GM12891 (cell line): ENCODE data around the gene SMIM41.

Experiments used
- POLR2A ChIP-seq: IDR thresholded peaks from 2 replicates; pipeline ENCODE4 v1.6.1; 2011; ENCODE audit warnings: low read depth, low read length, control low read depth
- POLR2AphosphoS5 ChIP-seq: IDR thresholded peaks from 2 replicates; pipeline ENCODE4 v1.6.1; 2011; ENCODE audit warnings: low read depth, low read length, control low read depth
- SPI1 ChIP-seq: IDR thresholded peaks from 2 replicates; pipeline ENCODE4 v1.6.1; 2011; ENCODE audit warnings: low read depth, low read length, control low read depth
- TAF1 ChIP-seq: IDR thresholded peaks from 2 replicates; pipeline ENCODE4 v1.6.1; 2011; ENCODE audit warnings: low read depth, low read length, control low read depth

DNA sequence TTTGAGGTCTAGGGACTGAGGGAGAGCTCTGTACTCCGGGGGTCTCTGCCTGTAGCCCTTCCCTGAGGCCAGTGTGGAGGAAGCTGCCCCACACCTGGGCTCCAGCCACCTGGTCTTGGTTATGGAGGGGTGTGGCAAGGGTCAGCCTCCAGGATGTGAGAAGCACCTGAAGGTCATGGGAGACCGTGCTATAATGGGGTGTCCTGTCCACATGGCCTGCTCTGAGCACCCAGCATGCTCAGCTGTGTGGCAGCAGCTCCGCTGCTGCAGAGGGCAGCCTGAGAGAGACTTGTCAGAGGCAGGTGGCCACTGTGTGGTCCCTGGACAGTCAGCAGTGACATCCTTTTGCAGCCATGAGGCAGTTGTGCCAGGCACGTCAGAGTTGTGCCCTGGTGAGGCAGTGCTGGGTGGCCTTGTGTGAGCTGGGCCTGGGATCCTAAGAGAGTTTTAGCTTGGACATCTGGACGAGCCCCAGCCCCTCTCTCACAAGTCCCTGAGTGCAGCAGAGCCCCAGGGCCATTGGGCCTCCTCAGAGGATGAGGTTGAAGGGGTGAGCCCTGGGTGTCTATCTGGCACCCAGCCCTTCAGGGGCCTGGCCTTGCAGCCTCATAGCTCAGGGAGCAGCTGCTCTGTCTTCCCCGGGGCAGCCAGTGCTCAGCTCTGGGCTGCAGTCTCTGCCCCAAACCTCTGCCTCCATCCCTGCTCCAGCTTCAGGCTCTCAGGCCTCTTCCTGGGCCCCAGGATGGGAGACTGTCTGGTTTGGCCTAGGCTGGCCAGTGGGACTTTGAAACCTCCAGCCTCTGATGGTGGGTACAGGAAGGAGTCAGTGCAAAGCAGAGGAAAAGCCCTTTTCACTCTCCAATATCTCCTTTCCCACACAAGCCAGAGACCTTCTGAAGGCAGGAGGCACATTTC is 17.1 kb upstream of the SMIM41 start:
- TF ChIP-seq POLR2A (no peak), POLR2AphosphoS5 (no peak), SPI1 (no peak), TAF1 (no peak)
